ENCODE measurements around the gene PNPLA5. TPM values are rescaled to one million over a fixed set of nuclear protein-coding genes. Genes with fewer than 3 reads are reported as not detected.
A peak's percentile ranks its signal among the peaks of the same experiment; 100 is the strongest.
"Not testable (repeated sequence)": the region's sequence is repeated elsewhere in the genome, so short reads cannot be mapped to it uniquely, and the experiment has no call there.

PNPLA5 gene
- polyA plus RNA-seq, 12 donors, result 0.07 TPM; not detected in 11

DNA sequence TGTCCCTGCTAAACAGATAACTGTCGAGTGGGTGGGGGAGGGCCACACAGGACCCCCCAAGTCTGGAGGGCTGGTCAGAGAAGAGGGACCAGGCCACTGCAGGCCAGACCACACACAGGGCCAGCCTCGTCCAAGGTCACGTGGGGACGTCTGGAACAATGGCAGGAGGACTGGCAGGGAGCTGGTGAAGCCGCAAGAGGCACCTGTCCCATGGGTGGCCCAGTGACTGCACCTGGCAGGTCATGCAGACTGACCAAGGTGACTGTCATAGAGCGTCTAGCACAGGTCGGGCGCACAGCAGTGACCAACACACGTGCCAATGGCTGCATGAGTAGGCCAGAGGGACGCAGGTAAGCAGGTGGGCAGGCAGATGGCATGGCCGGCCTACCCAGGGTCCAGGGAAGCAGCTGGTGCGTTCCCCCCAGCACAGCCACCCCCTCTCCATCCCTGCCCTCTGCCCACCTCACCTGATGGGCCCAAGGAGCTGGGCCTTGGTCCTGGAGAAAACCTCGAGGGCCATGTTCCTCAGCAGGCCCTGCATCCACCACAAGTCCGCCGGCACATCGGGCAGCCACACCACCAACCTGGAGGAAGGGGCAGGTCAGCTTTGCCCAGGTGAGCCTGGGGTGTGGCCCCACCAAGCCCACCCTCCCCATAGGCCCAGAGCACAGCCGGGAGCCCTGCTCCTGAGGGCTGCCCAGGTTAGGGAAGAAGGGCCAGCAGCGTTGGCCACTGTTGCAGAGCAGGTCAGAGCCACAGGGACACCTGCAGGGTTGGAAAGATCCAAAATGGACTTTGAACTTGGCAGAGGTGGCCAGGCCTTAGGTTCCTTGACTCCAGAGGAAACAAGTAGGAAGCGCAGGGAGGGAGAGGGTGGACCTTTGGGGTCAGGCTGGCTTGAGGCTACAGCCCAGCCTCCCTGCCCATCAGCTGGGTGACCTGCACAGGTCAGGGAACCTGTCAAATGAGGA is 10.4 kb downstream of the PNPLA5 start:
- DNase-seq, result no peak

DNA sequence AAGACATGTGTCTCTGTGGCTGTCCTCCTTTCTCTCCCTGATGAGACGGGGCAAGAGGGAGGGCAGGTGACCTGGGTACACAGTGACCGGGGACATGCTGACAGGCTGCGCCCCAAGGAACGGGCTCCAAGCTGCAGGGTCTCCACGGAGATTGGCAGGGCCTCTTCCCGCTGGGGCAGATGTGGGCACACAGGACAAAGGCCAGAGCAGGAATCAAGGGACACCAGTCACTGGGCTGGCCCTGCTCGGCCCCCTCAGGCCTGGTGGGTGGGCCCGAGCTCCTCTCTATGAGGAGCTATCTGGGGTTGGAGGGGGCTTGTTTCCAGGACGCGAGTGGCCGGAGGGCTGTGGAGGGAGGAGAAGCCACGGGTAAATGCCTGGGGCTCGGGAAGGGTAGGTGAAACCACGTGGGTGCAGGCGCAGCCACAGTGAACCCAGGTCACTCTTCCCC is 11.2 kb downstream of the PNPLA5 start:
- no peak for DNase-seq

DNA sequence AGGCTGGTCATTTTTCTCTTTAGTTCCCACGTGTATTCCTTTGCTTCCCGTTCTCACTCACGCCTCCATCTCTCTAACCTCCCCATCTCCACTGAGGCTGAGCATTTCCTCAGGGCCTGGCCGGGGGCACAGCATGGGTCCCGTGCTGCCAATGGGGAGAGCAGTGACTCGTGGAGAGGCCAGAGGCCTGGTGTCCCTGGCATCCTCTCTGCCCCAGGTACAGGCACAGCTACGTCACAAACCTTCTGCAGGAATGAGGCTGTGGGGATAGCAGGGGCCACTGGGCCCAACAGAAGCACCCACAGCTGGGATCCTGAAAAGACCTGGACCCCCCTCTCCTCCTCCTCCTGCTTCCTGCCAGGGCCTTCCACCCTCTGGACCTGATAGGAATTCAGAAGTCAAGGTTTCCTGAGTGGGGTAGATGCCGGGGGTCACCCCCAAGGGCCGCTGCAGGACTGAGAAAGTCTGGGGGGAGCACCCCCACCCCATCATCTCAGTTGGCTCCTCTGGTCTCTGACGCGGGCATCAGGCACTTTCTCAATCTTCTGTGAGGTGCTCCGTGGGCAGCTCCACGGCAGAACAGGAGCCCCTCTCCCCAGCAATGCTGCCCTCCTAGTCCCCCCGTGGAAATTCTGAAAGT is 11.8 kb downstream of the PNPLA5 start:
- no peak for DNase-seq

- no peak for DNase-seq
These were observed 12.8 kb downstream of the PNPLA5 start for GRCh38 chr22:43878831-43879550.

- no peak for DNase-seq
These were observed 13.6 kb downstream of the PNPLA5 start for GRCh38 chr22:43878079-43878795.

- DNase-seq, result no peak
These were observed 14.8 kb downstream of the PNPLA5 start for GRCh38 chr22:43876866-43877509.

DNA sequence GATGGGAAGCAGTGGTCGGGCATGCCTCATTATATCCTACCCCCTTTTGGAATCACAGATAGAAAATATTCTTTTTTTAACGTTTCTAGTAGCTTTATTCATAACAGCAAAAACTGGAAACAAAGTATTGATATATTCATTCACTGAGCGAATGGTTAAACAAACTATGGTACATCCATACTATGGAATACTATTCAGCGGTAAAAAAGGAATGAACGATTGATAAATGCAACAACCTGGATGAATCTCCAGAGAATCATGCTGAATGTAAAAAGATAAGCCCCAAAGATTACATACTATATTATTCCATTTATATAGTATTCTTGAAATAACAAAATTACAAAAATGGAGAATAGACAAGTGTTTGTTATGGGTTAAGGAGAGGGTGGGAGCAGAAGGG is 22.0 kb downstream of the PNPLA5 start:
- no peak for DNase-seq

- DNase-seq, result not testable (repeated sequence)
These were observed 22.8 kb downstream of the PNPLA5 start for GRCh38 chr22:43869001-43869400.

GRCh38 chr22:43867839-43868635 is 23.8 kb downstream of the PNPLA5 start:
- peak; percentile 81 for DNase-seq

DNA sequence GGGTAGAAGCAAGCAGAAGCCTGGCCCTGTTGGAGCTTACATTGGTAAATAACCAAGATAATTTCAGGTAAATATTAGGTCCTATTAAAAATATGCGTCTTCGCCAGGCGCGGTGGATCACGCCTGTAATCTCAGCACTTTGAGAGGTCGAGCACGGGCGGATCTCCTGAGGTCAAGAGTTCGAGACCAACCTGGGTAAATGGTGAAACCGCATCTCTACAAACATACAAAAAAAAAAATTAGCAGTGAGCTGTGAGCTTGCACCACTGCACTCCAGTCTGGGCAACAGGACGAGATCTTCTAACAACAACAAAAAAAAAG is 29.0 kb downstream of the PNPLA5 start:
- no peak for DNase-seq

DNA sequence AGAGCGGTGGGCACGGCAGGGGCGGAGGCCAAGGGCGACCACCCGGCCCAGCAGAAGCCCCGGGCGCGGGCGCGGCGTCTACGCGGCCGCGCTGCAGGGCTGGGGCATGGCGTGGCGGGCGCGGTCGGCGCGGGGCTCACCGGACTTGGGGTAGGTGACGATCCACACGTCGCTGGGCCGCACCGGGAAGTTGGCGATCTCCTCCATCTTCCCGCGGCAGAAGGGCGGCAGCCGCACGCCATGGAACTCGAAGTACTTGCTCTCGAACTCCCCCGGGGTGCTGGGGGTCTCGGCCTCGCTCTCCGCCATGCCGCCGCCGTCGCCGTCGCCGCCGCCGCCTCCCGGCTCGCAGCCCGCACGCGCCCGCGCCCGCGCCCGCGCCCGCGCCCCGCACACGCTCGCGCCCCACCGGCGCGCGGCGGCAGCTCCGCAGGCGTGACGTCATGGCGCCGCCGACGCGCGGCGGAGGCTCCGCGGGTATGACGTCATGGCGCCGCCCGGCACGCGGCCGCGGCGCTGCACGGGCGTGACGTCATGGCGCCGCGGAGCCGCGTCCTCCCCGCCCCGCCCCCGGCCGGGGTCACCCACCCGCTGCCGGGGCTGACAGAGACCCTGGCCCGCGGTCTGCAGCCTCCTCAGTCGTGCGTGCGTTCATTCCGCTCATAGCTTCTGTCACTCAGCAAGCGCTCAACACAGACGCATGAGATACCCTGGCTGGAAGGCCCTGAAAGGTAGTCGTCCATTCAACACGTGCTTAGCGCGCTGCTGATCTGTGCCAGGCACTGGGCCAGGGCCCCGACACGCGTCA is 29.5 kb downstream of the PNPLA5 start, which contains the start of gene SULT4A1:
Gene SULT4A1, minus strand, starts transcription at position 440 of the 808 bp plus-strand sequence. Its CDS starts 131 bp downstream, at position 309.
- DNase-seq, result no peak

DNA sequence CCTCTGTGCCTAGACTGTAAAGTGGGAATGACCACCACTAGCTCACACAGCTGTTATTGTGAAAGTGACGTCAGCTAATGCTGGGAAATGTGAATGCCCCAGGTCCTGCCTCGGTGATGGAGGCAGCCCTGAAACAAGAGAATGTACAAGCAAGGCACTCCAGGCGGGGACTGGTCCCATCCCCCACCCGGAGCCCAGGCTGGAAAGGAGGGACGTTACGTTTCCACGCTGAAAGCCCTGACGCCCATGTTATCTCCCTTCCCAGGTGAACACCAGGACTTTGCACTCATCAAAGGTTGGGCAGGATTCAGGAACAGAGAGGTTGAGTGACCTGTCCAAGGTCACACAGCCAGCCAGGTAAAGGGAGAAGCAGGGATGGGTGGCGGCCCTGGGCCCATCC is 30.3 kb downstream of the PNPLA5 start:
- DNase-seq, result no peak

GRCh38 chr22:43860831-43861230 is 31.0 kb downstream of the PNPLA5 start:
- DNase-seq, result no peak

GRCh38 chr22:43860126-43860525 is 31.7 kb downstream of the PNPLA5 start:
- DNase-seq, result no peak

DNA sequence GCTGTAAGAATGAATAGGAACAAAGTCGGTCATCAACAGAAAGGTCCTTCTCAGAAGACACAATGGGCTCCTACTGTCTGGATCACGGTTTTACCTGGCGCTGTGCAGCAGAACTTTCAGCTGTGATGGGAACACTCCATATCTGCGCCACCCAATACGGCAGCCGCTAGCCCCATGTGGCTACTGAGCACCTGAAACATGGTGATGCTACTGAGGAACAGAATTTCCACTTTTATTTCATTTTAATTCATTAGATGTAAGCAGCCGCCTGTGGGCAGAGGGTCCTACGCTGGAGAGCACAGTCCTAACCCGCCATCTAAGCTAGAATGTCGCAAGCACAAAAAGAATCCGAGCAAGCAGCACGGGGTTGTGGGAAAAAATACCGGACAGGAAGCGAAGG is 32.2 kb downstream of the PNPLA5 start:
- DNase-seq, result no peak

DNA sequence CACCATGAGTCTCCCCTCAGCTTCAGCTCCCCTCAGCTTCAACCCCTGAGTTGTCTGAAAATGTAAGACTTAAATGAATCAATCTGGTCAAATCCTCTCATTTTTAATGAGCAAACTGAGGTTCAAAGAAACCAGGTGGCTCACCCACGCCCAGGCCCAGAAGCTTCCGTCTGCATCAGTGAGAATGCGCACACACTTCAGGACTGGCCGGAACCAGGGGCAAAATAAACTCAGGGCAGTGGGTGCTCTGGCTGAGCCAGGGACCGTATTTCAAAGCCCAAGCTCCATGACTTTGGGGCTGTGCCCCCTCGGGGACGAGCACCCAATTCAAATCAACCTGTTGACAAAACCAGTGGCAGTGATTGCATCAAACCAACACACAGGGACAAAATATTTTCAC is 32.6 kb downstream of the PNPLA5 start:
- no peak for DNase-seq

DNA sequence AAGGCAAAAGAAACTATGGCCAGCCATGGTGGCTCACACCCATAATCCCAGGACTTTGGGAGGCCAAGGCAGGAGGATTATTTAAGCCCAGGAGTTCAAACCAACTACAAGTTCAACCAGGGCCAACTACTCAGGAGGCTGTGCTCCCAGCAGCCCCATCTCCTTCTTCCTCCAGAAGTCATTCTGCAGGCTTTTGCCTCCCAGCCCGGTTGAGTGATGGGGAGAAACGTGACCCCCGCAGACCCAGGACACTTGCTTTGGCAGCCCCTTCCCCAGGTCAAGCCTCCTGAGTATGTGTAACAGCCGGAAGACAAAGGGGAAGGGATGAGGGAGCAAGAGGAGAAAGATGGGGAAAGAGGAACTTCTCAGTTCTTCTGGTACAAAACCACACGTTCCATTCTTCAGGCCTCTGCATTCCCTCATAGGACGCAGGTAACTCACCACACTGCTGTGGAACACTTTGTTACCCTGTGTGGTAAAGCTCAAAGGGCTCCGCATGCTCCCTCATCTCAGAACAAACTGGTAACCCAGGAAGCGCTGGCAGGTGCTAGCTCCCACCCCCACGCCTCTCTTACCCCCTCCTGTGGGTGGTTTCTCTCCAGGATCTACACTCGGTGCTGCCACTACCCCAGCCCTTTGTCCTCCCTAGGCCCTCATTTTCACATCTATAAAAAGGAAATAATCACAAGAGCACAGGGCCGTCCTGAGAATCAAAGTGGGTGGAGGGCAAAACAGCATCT is 33.5 kb downstream of the PNPLA5 start:
- no peak for DNase-seq

DNA sequence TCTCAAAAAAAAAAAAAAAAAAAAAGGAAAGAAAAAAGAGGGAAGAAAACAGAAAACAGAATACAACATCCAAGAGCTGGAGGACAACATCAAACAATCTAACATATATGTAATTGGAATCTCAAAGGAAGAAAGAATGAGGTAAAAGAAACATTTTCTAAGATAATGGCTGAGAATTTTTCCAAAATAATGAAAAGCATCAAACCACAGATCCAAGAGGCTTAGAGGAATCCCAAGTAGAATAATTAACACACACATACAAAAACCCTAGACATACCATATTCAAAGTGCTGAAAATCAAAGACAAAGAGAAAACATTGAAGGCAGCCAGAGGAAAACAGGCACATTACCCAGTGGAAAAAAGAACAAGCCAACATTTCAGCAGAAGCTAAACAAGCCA is 34.4 kb downstream of the PNPLA5 start:
- no peak for DNase-seq

DNA sequence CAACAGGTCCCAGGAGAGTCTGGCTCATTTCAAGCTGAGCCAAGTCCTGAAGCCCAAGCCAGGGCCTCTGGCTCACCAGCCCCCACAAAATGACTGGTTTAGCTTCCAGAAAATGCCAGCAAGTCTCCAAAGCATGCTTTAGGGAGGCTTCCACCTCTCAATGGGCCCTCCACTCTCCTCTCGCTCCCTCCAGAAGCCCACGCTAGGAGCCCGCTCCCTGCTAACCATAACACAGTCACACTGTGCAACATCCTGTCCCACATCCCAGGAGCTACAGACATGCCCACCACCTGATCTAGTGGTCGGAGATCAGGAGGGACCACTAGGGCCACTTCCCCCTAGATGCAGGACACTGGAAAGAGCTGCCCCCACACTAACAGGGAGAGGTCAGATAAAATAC is 36.4 kb downstream of the PNPLA5 start:
- DNase-seq, result no peak

Data from muscle of arm (tissue), 12 donors.